Mesendoderm (in vitro differentiated cells): Measurements from ENCODE around the gene INSR.

Experiments used
- DNase-seq: peaks from one replicate; pipeline ENCODE4 v3.0.0; 2013
- H2AK5ac ChIP-seq: 2 replicates; pipeline ENCODE4 v1.6.1; 2013; ENCODE audit warnings: low read length, inconsistent platforms
- H2BK120ac ChIP-seq: 2 replicates; pipeline ENCODE4 v1.6.1; 2013; ENCODE audit warnings: low read depth, mild to moderate bottlenecking, low read length, moderate library complexity, mixed read lengths
- H2BK15ac ChIP-seq: replicated peaks from 2 replicates; pipeline ENCODE4 v1.6.1; 2013; ENCODE audit warnings: low read depth, mild to moderate bottlenecking, moderate library complexity
- H2BK5ac ChIP-seq: 2 replicates; pipeline ENCODE4 v1.6.1; 2013; ENCODE audit warnings: low read length, inconsistent platforms
- H3K18ac ChIP-seq: 2 replicates; pipeline ENCODE4 v1.6.1; 2013; ENCODE audit warnings: mild to moderate bottlenecking, low read length, mixed read lengths
- H3K23ac ChIP-seq: one replicate; pipeline ENCODE4 v1.6.1; 2013; ENCODE audit warnings: low read length
- H3K27ac ChIP-seq: 2 replicates; pipeline ENCODE4 v1.5.1; 2013; ENCODE audit warnings: low read depth, mild to moderate bottlenecking, inconsistent platforms, low read length, moderate library complexity
- H3K27me3 ChIP-seq: 2 replicates; pipeline ENCODE4 v1.6.1; 2013; ENCODE audit warnings: low read length, control low read depth, mild to moderate bottlenecking, inconsistent platforms; ENCODE audit not compliant: insufficient read depth, poor library complexity
- H3K36me3 ChIP-seq: 2 replicates; pipeline ENCODE4 v1.6.1; 2013; ENCODE audit warnings: low read length, inconsistent platforms; ENCODE audit not compliant: control insufficient read depth, insufficient read depth
- H3K4ac ChIP-seq: one replicate; pipeline ENCODE4 v1.6.1; 2013; ENCODE audit warnings: low read depth, mild to moderate bottlenecking, low read length, moderate library complexity
- H3K4me1 ChIP-seq: 2 replicates; pipeline ENCODE4 v1.6.1; 2013; ENCODE audit warnings: low read depth, low read length, inconsistent platforms; ENCODE audit not compliant: control insufficient read depth
- H3K4me2 ChIP-seq: 2 replicates; pipeline ENCODE4 v1.6.1; 2013; ENCODE audit warnings: low read length
- H3K4me3 ChIP-seq: 2 replicates; pipeline ENCODE4 v1.5.1; 2013; ENCODE audit warnings: mild to moderate bottlenecking, low read length
- H3K56ac ChIP-seq: one replicate; pipeline ENCODE4 v1.6.1; 2013; ENCODE audit warnings: low read length
- H3K79me1 ChIP-seq: 2 replicates; pipeline ENCODE4 v1.6.1; 2013; ENCODE audit warnings: low read length, inconsistent platforms
- H3K79me2 ChIP-seq: 2 replicates; pipeline ENCODE4 v1.6.1; 2013; ENCODE audit warnings: mild to moderate bottlenecking, low read length; ENCODE audit not compliant: control insufficient read depth, insufficient read depth
- H3K9ac ChIP-seq: 2 replicates; pipeline ENCODE4 v1.6.1; 2013; ENCODE audit warnings: low read length, inconsistent platforms
- H4K5ac ChIP-seq: one replicate; pipeline ENCODE4 v1.6.1; 2013; ENCODE audit warnings: low read length
- H4K8ac ChIP-seq: one replicate; pipeline ENCODE4 v1.6.1; 2013; ENCODE audit warnings: low read depth, mild to moderate bottlenecking, control low read depth, low read length, moderate library complexity
- WGBS: extraction: QIAGEN DNeasy Blood & Tissue Kit; methylation state at CpG from one replicate; pipeline ENCODE4 v1.1.7; 2013; ENCODE audit warnings: low lambda C conversion rate, missing lambda C conversion rate; ENCODE audit not compliant: insufficient coverage; ENCODE audit errors: extremely low coverage; 5-methylcytosine and 5-hydroxymethylcytosine counted together

INSR gene

GRCh38 chr19:7137120-7137519 is 157.1 kb downstream of the INSR start:
- no peak overlapping the region for H3K27ac ChIP-seq
- no peak for DNase-seq
- H3K23ac ChIP-seq = no peak overlapping the region
- H2BK120ac ChIP-seq = no peak overlapping the region
- no peaks in the 10 kb centered on the region for H3K79me2 ChIP-seq
- no peaks in the 10 kb centered on the region for H3K36me3 ChIP-seq
- no peak overlapping the region for H3K4me3 ChIP-seq
- H2AK5ac ChIP-seq = no peak overlapping the region
- H3K4ac ChIP-seq = no peak overlapping the region
- no peak overlapping the region for H3K56ac ChIP-seq
- H3K79me1 ChIP-seq = no peaks in the 10 kb centered on the region
- H4K8ac ChIP-seq = no peak overlapping the region
- no peak overlapping the region for H2BK5ac ChIP-seq
- WGBS = no CpG with 5 or more reads among the region's 2 CpGs
- no peaks in the 10 kb centered on the region for H3K27me3 ChIP-seq
- no peaks in the 10 kb centered on the region for H3K4me1 ChIP-seq
- H2BK15ac ChIP-seq = no peak overlapping the region
- H3K4me2 ChIP-seq = no peak overlapping the region
- H3K9ac ChIP-seq = no peak overlapping the region
- no peak overlapping the region for H4K5ac ChIP-seq
- no peak overlapping the region for H3K18ac ChIP-seq

- H2AK5ac ChIP-seq = no peak overlapping the region
- no peak overlapping the region for H2BK120ac ChIP-seq
- H3K4ac ChIP-seq = no peak overlapping the region
- no CpG with 5 or more reads among the region's 16 CpGs for whole genome bisulfite sequencing
- H3K56ac ChIP-seq = no peak overlapping the region
- no peak overlapping the region for H4K5ac ChIP-seq
- no peak overlapping the region for H3K27ac ChIP-seq
- no peaks in the 10 kb centered on the region for H3K79me2 ChIP-seq
- H3K9ac ChIP-seq = no peak overlapping the region
- H3K4me2 ChIP-seq = no peak overlapping the region
- no peak overlapping the region for H3K4me3 ChIP-seq
- DNase-seq = no peak
- no peaks in the 10 kb centered on the region for H3K4me1 ChIP-seq
- no peak overlapping the region for H4K8ac ChIP-seq
- no peak overlapping the region for H3K18ac ChIP-seq
- H3K23ac ChIP-seq = no peak overlapping the region
- H3K79me1 ChIP-seq = no peaks in the 10 kb centered on the region
- no peaks in the 10 kb centered on the region for H3K36me3 ChIP-seq
- H2BK5ac ChIP-seq = no peak overlapping the region
- H3K27me3 ChIP-seq = no peaks in the 10 kb centered on the region
- no peak overlapping the region for H2BK15ac ChIP-seq
Observed at GRCh38 chr19:7132054-7132453, 162.2 kb downstream of the INSR start.

- Histone ChIP-seq H3K9ac (no peak overlapping the region), H3K23ac (no peak overlapping the region), H4K8ac (no peak overlapping the region), H3K36me3 (no peaks in the 10 kb centered on the region), H4K5ac (no peak overlapping the region), H3K18ac (no peak overlapping the region), H3K27me3 (no peaks in the 10 kb centered on the region), H3K79me1 (no peaks in the 10 kb centered on the region), H2BK120ac (no peak overlapping the region), H3K4me2 (no peak overlapping the region), H3K79me2 (no peaks in the 10 kb centered on the region), H3K56ac (no peak overlapping the region), H2BK15ac (no peak overlapping the region), H2AK5ac (no peak overlapping the region), H3K4ac (no peak overlapping the region), H3K4me1 (no peaks in the 10 kb centered on the region), H2BK5ac (no peak overlapping the region), H3K4me3 (no peak overlapping the region), H3K27ac (no peak overlapping the region)
- no CpG with 5 or more reads among the region's 1 CpG for WGBS
- DNase-seq = no peak
Observed at GRCh38 chr19:7130043-7130442, 164.2 kb downstream of the INSR start.

- Histone ChIP-seq H2BK120ac (no peak overlapping the region), H3K4me1 (no peaks in the 10 kb centered on the region), H3K23ac (no peak overlapping the region), H4K8ac (no peak overlapping the region), H3K4me2 (no peak overlapping the region), H3K27me3 (no peaks in the 10 kb centered on the region), H3K79me2 (no peaks in the 10 kb centered on the region), H3K4ac (no peak overlapping the region), H3K36me3 (no peaks in the 10 kb centered on the region), H4K5ac (no peak overlapping the region), H3K9ac (no peak overlapping the region), H3K56ac (no peak overlapping the region), H2BK5ac (no peak overlapping the region), H3K79me1 (no peaks in the 10 kb centered on the region), H3K4me3 (no peak overlapping the region), H3K27ac (no peak overlapping the region), H2AK5ac (no peak overlapping the region), H2BK15ac (no peak overlapping the region), H3K18ac (no peak overlapping the region)
- no CpG with 5 or more reads among the region's 3 CpGs for WGBS
- no peak for DNase-seq
Observed at GRCh38 chr19:7126132-7126531, 168.1 kb downstream of the INSR start.

- Histone ChIP-seq H3K23ac (no peak overlapping the region), H3K27me3 (no peaks in the 10 kb centered on the region), H2AK5ac (no peak overlapping the region), H3K9ac (no peak overlapping the region), H3K4ac (no peak overlapping the region), H3K36me3 (no peaks in the 10 kb centered on the region), H3K27ac (no peak overlapping the region), H2BK15ac (no peak overlapping the region), H4K5ac (no peak overlapping the region), H3K18ac (no peak overlapping the region), H3K79me1 (no peaks in the 10 kb centered on the region), H4K8ac (no peak overlapping the region), H3K4me2 (no peak overlapping the region), H3K79me2 (no peaks in the 10 kb centered on the region), H2BK5ac (no peak overlapping the region), H3K4me1 (no peaks in the 10 kb centered on the region), H3K56ac (no peak overlapping the region), H3K4me3 (no peak overlapping the region), H2BK120ac (no peak overlapping the region)
- no CpG with 5 or more reads among the region's 16 CpGs for WGBS
- no peak for DNase-seq
Observed at GRCh38 chr19:7125221-7125620, 169.0 kb downstream of the INSR start.

- Histone ChIP-seq H3K36me3 (no peaks in the 10 kb centered on the region), H3K4me3 (no peak overlapping the region), H3K27me3 (no peaks in the 10 kb centered on the region), H3K56ac (no peak overlapping the region), H3K79me2 (no peaks in the 10 kb centered on the region), H2BK15ac (no peak overlapping the region), H3K9ac (no peak overlapping the region), H3K18ac (no peak overlapping the region), H2AK5ac (no peak overlapping the region), H2BK5ac (no peak overlapping the region), H4K5ac (no peak overlapping the region), H3K79me1 (no peaks in the 10 kb centered on the region), H3K23ac (no peak overlapping the region), H2BK120ac (no peak overlapping the region), H4K8ac (no peak overlapping the region), H3K4me2 (no peak overlapping the region), H3K4ac (no peak overlapping the region), H3K4me1 (no peaks in the 10 kb centered on the region), H3K27ac (no peak overlapping the region)
- WGBS = no CpG with 5 or more reads among the region's 3 CpGs
- no peak for DNase-seq
Observed at GRCh38 chr19:7124782-7125181, 169.4 kb downstream of the INSR start.
